MM.1S (cell line): Measurements from ENCODE around the gene WWC2.

ENCODE experiments used
- EZH2phosphoT487 ChIP-seq: fragments of 300-600 bp; sonication (generic); IDR thresholded peaks from 2 replicates; pipeline ENCODE4 v1.6.1; 2018; ENCODE audit warnings: antibody characterized with exemption, low read length
- TF ChIP-seq, protein P1 (sequence below): fragments of 300-600 bp; sonication (generic); IDR thresholded peaks from 2 replicates; pipeline ENCODE4 v1.5.1; 2016; ENCODE audit warnings: antibody characterized with exemption, low read length, mixed read lengths

DNA sequence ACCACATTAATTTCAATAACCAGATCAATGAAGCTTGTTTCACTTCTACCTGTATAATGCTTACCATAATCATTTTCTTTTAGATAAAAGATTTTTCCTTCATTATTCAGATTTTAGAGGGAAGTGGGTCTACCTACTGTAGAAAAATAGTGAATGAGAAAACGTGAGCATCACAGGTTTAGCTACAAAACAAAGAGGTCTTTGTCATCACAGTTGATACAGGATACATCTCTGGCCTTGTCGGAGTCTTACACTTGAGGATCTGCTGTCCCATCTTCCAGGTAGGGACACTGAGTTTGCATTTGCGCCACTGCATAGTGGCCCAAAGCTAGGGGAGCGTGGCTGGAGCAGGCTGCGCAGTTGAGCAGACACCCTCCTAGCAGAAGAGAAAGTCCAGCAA lies 222.5 kb downstream of the WWC2 start:
- TF ChIP-seq, protein P1, sequence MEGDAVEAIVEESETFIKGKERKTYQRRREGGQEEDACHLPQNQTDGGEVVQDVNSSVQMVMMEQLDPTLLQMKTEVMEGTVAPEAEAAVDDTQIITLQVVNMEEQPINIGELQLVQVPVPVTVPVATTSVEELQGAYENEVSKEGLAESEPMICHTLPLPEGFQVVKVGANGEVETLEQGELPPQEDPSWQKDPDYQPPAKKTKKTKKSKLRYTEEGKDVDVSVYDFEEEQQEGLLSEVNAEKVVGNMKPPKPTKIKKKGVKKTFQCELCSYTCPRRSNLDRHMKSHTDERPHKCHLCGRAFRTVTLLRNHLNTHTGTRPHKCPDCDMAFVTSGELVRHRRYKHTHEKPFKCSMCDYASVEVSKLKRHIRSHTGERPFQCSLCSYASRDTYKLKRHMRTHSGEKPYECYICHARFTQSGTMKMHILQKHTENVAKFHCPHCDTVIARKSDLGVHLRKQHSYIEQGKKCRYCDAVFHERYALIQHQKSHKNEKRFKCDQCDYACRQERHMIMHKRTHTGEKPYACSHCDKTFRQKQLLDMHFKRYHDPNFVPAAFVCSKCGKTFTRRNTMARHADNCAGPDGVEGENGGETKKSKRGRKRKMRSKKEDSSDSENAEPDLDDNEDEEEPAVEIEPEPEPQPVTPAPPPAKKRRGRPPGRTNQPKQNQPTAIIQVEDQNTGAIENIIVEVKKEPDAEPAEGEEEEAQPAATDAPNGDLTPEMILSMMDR, result no peak
- TF ChIP-seq EZH2phosphoT487, result no peak
